Measurements from ENCODE around the gene MAG.

Gene MAG

GRCh38 chr19:35321291-35321690 is 29.3 kb downstream of the MAG start:
- DNase-seq = no peak

GRCh38 chr19:35322014-35322413 is 30.1 kb downstream of the MAG start:
- DNase-seq = no peak

- no peak for DNase-seq
Observed at GRCh38 chr19:35327642-35328041, 35.7 kb downstream of the MAG start.

DNA sequence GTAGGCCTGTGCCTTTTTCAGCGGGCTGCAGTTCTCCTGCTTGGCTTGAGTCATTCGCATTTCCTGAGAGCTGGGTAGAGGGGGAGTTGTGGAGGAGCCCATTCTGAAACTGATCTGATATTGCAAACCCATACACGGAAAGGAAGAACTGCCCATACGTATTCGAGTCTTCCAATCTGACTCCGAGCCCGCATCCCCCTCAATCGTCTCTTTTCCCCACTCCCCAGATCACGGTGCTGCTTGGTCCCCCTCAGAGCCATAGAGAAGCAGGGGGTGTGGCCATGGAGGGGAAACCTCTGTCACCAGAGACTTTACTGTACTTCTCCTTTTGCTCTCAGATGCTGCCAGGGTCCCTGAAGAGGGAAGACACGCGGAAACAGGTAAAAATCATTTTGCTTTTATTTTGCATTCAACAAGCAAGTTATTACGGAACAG is 36.9 kb downstream of the MAG start, which contains the start of gene CD22:
Gene CD22 (plus strand): TSS at position 337 of the 435 bp plus-strand sequence. CDS start 2,854 bp downstream, outside the sequence.
- DNase-seq = no peak

GRCh38 chr19:35329323-35329722 is 37.4 kb downstream of the MAG start:
- no peak for DNase-seq

- DNase-seq = no peak
Observed at GRCh38 chr19:35330475-35330874, 38.5 kb downstream of the MAG start.

DNA sequence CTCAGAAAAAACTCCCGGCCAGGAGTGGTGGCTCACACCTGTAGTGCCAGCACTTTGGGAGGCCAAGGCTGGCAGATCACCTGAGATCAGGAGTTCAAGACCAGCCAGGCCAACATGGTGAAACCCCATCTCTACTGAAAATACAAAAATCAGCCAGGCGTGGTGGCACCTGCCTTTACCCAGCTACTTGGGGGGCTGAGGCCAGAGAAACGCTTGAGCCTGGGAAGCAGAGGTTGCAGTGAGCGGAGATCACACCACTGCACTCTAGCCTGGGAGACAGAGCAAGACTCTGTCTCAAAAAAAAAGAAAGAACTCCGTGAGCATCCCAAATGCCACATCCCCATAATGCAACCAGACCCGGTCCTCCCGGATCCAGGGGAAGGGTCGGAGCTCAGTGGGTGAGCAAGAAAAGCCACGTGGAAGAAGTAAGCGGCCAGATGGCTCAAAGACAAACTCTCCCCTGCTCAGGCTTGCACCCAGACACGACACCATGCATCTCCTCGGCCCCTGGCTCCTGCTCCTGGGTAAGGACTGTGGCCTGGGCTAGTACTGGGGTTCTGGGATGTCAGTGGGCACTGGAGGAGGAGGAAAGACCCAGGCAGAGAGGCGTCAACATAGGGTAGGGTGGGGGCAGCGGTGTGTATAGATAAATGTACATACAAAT is 39.7 kb downstream of the MAG start:
- DNase-seq = no peak

DNA sequence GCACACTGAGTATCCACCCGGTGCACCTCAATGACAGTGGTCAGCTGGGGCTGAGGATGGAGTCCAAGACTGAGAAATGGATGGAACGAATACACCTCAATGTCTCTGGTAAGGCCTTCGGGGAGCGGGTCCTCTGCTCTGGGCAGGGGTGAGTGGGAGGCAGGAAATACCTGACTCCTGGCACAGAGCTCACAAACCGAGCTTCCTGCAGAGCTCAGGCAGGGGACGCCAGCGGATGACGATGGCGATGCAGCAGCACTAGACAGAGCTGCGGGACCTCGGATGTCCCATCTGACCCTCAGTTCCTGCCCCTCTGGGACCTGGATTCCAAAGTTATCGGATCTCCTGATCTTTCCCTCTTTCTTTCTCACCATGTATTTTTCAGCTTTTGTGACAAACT is 40.9 kb downstream of the MAG start:
- DNase-seq = no peak

DNA sequence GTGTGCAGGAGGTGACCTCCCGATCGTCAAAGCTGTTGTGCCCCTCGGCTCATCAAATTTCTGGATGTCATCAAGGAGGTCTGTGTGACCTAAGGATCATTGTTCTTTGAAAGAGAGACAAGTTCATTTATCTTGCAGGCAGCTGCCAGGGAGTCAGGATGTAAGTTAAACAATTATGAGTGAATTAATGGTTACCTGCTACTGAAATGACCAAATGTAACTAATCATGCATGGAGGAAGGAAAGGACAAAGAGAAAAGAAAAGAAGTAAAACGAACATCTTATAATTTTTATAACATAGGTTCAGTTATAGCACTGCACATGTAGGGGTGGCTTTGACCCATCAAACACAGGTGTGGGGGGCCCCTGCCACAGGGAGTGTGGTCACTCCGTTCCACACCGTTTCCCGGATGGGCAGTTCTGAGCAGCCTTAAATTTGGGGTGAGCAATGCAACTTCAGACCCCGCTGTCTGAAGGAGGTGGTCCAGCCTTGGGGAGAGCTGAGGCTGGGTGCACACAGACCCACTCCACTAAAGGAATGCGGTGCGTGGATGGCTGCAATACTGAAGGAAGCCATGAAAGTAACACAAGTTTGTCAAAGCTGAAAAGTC is 42.3 kb downstream of the MAG start:
- no peak for DNase-seq

DNA sequence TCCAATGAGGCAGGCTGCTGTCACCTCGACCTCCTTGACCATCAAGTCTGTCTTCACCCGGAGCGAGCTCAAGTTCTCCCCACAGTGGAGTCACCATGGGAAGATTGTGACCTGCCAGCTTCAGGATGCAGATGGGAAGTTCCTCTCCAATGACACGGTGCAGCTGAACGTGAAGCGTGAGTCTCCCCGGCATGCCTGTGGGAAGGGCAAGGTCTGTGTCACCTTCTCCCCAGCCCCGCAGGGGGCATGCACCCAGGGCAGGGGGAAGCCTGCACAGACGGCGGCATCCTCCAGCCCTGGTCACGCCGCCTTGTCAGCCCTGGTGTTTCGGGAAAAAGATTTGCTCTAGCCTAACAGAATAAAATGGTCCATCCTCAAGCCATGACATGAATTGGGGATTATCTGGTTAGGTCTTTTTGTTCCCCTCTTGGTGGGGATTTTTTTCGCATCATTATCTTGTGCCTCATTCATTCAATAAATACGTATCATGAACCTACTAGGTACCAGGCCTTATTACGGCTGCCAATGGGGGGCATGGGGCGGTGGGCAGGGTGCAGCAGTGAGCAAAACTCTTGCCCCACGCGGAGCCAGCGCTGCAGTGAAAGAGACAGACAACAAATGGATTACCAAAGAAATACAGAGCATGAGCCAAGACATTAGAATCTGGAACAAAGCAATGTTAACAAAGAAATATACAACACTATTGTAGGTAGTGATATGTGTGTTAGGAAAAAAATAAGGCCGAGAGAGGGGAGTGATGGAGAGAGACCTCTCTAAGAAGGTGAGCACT is 44.4 kb downstream of the MAG start:
- no peak for DNase-seq

- no peak for DNase-seq
Observed at GRCh38 chr19:35337097-35337983, 45.4 kb downstream of the MAG start.

DNA sequence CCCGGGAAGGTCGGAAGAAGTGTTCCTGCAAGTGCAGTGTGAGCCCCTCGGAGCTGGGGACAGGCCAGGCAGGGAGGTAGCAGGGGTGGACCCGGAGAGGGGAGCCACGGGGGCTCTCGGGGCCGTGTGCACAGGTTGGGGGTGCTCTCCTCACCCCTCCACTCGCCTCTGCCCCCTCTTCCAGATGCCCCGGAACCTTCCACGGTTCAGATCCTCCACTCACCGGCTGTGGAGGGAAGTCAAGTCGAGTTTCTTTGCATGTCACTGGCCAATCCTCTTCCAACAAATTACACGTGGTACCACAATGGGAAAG is 46.0 kb downstream of the MAG start:
- DNase-seq = no peak

GRCh38 chr19:35340431-35340830 is 48.5 kb downstream of the MAG start:
- DNase-seq = no peak

DNA sequence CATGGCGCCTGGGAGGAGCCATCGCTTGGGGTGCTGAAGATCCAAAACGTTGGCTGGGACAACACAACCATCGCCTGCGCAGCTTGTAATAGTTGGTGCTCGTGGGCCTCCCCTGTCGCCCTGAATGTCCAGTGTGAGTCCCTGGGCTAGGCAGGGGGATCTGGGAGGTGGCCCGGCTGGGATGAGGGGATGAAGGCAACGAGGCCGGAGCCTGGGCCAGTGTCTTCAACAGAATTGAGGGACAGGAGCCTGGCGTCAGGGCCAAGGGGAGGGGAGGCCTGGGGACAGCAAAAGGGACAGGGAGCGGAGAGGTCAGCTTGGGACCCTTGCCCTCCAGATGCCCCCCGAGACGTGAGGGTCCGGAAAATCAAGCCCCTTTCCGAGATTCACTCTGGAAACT is 49.0 kb downstream of the MAG start:
- no peak for DNase-seq

DNA sequence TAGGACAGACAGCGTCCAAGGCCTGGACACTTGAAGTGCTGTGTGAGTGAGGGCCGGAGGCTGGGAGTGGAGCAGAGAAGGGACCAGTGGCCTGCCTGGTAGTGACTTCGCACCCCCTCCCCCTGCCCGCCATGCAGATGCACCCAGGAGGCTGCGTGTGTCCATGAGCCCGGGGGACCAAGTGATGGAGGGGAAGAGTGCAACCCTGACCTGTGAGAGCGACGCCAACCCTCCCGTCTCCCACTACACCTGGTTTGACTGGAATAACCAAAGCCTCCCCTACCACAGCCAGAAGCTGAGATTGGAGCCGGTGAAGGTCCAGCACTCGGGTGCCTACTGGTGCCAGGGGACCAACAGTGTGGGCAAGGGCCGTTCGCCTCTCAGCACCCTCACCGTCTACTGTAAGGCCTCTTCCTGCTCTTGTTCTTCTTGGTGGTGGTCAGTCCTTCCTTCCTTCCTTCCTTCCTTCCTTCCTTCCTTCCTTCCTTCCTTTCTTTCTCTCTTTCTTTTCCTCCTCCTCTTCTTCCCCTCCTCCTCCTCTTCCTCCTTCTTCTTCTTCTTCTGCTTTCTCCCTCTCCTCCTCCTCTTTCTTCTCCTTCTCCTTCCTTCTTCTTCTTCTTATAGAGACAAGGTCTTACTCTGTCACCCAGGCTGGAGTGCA is 49.7 kb downstream of the MAG start:
- no peak for DNase-seq

DNA sequence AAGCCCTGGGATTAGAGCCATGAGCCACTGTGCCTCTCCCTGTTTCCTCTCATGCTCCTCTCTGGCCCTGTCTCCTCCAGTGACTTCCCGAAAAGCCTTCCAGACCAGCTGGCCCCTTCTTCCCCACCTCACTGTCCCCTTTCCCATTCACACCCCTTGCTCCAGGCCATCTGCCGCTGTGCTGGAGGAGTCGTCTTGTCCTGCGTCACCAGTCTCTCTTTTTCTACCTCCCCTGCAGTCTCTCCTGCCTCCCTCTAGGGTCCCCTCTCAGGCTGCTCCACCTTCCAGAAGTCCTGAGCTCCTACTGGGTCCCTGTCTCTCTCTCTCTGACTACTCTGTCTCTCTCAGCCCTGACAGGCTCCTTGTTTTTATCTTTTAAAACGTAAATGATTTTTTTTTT is 50.5 kb downstream of the MAG start:
- no peak for DNase-seq

DNA sequence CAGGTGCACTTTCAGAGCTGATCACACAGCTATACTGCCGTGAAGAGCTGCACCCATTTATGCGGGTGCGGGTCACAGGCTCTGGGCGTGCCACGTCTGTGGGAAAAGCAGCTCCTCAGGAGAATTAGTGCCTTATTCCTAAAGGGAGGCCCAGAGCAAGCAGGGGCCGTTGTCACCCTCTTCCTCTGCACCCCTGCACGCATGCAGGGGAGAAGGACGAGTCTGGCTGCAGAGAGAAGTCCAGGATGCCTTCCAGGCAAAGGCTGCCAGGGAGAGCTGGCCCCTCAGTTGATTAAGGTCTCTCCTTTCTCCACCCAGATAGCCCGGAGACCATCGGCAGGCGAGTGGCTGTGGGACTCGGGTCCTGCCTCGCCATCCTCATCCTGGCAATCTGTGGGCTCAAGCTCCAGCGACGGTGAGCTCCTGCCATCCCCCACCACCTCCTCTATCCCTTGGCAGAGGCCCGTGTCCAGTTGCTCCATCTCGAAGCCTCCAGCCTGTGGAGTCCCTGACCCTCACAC is 52.6 kb downstream of the MAG start:
- DNase-seq = no peak

DNA sequence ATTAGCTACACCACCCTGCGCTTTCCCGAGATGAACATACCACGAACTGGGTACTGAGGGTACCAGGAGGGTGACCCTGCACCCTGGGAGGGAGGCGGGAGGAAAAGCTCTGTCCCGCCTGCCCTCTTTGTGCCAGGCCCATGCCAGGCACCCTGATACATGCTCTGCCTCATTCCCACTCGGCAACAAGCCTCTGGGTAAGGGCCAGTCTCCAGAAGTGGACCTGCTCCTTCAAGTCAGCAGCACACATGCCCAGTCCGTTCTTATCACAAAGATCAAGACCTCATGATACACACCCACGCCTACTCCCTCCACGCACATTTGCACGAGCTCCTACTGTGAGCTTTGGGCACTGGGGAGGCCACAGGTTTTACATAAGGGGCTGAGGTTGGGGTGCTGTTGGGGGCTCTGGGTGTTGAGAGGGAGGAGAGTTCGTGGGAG is 53.7 kb downstream of the MAG start:
- no peak for DNase-seq

DNA sequence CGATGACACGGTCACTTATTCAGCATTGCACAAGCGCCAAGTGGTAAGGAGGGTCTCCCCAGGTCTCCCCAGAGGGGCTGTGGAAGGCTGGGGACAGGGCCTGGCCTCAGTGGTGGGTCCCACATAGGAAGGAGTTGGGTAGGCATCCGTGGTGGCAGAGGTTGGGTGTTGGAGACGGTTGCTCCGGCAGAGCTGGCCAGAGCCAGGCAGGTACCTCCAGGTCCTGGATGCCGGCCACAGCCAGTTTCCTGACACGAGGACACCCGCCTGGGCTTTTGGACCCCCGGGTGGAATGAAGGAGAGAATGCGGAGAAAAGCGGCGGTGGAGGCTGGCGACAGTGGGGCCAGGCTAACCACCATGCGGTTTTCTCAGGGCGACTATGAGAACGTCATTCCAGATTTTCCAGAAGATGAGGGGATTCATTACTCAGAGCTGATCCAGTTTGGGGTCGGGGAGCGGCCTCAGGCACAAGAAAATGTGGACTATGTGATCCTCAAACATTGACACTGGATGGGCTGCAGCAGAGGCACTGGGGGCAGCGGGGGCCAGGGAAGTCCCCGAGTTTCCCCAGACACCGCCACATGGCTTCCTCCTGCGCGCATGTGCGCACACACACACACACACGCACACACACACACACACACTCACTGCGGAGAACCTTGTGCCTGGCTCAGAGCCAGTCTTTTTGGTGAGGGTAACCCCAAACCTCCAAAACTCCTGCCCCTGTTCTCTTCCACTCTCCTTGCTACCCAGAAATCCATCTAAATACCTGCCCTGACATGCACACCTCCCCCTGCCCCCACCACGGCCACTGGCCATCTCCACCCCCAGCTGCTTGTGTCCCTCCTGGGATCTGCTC is 54.5 kb downstream of the MAG start:
- no peak for DNase-seq

DNA sequence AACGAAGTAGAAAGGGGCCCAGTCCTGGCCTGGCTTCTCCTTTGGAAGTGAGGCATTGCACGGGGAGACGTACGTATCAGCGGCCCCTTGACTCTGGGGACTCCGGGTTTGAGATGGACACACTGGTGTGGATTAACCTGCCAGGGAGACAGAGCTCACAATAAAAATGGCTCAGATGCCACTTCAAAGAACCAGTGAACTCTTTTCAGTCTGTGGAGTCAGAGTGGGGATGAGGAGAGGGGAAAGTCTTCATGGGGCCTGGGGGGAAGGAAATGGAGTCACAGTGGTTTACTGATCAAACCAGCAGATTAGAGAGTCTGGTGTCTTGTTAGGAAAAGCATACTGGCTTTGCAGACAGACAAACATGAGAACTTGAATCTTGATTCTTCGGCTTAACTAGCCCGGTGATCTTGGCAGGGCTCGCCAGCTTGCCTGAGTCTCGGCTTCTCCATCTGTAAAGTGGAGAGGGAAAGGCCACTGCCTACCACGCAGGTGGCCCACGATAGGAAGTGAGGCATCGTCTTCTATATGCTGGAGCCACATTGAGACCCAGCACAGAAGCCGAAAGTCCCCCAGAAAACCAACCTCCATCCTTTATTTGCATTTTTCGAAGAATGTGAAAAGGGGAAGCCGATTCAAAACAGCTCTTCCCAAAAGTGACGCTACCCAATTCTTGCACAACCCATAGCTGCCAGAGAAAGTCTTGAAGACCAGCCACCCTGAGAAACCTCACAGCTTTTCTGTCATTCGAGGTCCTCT is 55.4 kb downstream of the MAG start, which contains the start of gene FFAR1:
Gene FFAR1 (plus strand): TSS at position 732 of the 759 bp plus-strand sequence. CDS start 3,650 bp downstream, outside the sequence.
- DNase-seq = no peak
